Measurements from ENCODE around the gene STAP2. TPM values are rescaled to one million over a fixed set of nuclear protein-coding genes. Genes with fewer than 3 reads are reported as not detected.
"Not testable (repeated sequence)": the region's sequence is repeated elsewhere in the genome, so short reads cannot be mapped to it uniquely, and the experiment has no call there.

Gene STAP2
- total RNA-seq, 2 donors from 2014 or later = 17.4 to 22.3 TPM

DNA sequence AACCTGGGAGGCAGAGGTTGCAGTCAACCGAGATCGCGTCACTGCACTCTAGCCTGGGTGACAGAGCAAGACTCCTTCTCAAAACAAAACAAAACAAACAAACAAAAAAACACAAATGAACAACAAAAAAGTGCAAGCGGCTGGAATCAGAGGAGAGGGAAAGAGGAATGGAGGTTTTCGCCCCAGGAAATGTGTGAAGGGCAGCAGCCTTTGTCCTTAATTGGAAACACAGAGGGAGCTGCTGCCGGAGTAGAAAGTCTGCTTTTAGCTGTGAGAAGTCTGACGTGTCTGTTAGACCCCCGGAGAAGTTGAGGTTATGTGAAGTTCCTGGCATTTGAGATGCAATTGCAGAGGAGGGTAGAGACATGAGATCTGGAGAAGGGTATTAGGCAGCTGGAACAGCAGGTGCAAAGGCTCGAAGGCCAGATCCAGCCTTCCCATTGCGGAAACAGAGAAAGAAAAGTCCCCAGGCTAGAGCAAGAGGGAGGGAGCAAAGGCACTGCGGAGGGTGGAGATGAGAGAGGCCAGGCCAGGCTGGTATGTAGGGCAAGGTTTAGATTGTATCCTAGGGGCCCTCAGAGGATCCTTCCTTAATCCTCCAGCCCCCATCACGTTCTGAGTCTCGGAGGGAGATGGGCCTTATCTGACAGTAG, 36.9 kb downstream of the STAP2 start:
- Mint-ChIP-seq H3K9me3 (no peaks in the 10 kb centered on the region), H3K27ac (peak overlapping the region; percentile 77 to 92), H3K36me3 (peaks cover 0 to 5% of the 10 kb centered on the region in 2 donors)
- ATAC-seq = peak; percentile 17
- DNase-seq (ENCODE audit: low spot score in 2 of 2) = no peak

DNA sequence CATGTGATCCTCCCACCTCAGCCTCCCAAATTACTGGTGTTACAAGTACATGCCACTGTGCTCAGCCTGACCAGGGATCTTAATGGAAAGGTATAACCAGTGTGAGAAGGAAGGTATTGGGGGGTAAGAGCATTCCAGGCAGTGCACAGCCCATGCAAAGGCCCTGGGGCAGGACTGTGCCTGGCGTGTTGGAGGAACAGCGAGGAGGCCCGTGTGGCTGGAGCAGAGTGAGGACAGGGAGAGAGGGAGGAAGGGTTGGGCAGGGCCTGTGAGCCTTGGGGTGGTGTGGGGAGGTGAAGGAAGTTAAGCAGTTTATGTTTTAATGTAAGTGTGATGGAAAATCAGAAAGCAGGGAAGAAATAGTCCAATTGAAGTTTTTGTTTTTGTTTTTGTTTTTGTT, 38.0 kb downstream of the STAP2 start:
- peaks cover 0 to 5% of the 10 kb centered on the region in 2 donors for H3K36me3 Mint-ChIP-seq
- DNase-seq (ENCODE audit: low spot score in 2 of 2) (no peak), ATAC-seq (no peak)
- H3K9me3 Mint-ChIP-seq = no peaks in the 10 kb centered on the region
- H3K27ac Mint-ChIP-seq = peak overlapping the region in 1 of 2 donors; percentile 65

DNA sequence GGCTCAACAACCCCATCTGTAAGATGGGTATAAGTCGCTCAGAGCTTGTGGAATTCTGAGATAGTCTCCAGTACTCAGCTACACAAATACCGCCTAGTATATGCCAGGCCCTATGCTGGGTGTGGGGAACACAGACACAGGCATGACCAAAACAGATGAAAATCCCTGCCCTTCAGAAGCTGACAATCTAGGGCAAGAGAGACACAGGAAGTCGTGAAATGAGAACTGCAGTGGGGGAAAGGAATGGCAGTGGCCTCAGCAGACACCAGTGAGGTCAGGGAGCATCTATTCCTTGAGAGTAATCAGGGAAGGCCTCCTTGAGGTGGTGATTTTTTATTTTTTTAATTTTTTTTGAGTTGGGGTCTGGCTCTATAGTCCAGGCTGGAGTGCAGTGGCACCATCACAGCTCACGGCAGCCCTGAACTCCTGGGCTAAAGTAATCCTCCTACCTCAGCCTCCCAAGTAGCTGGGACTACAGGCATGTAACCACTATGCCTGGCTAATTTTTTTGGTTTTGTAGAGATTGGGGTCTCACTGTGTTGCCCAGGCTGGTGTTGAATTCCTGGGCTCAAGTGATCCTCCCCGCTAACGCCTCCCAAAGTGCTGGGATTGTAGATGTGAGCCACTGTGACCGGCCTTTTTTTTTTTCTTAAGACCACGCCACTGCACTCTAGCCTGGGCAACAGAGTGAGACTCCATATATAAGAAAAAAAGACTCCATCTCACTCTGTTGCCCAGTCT, 39.6 kb downstream of the STAP2 start:
- H3K27ac Mint-ChIP-seq = peak overlapping the region; percentile 8 to 82
- H3K36me3 Mint-ChIP-seq = peaks cover 0 to 5% of the 10 kb centered on the region in 2 donors
- ATAC-seq = peak; percentile 4 to 47
- no peaks in the 10 kb centered on the region for H3K9me3 Mint-ChIP-seq
- no peak for DNase-seq (ENCODE audit: low spot score in 2 of 2)

GRCh38 chr19:4297901-4298809, 40.5 kb downstream of the STAP2 start:
- Mint-ChIP-seq H3K36me3 (peaks cover 0 to 5% of the 10 kb centered on the region in 2 donors), H3K9me3 (no peaks in the 10 kb centered on the region), H3K27ac (peak overlapping the region; percentile 8 to 82)
- ATAC-seq = peak; percentile 76 to 90
- peak in 1 of 2 donors; percentile 28 for DNase-seq (ENCODE audit: low spot score in 2 of 2)

GRCh38 chr19:4295972-4296771, 42.5 kb downstream of the STAP2 start:
- DNase-seq (ENCODE audit: low spot score in 2 of 2) = no peak
- H3K9me3 Mint-ChIP-seq = no peaks in the 10 kb centered on the region
- peaks cover 0 to 5% of the 10 kb centered on the region in 2 donors for H3K36me3 Mint-ChIP-seq
- no peak overlapping the region for H3K27ac Mint-ChIP-seq
- ATAC-seq = no peak

- H3K36me3 Mint-ChIP-seq = no peaks in the 10 kb centered on the region
- H3K27ac Mint-ChIP-seq = no peak overlapping the region
- no peak for DNase-seq (ENCODE audit: low spot score in 2 of 2)
- no peaks in the 10 kb centered on the region for H3K9me3 Mint-ChIP-seq
- no peak for ATAC-seq
Observed at GRCh38 chr19:4294389-4294788, 44.2 kb downstream of the STAP2 start.

GRCh38 chr19:4292515-4292914, 46.1 kb downstream of the STAP2 start:
- DNase-seq (ENCODE audit: low spot score in 2 of 2) = no peak
- no peak overlapping the region for H3K27ac Mint-ChIP-seq
- H3K36me3 Mint-ChIP-seq = no peaks in the 10 kb centered on the region
- no peaks in the 10 kb centered on the region for H3K9me3 Mint-ChIP-seq
- no peak for ATAC-seq

GRCh38 chr19:4291184-4291732, 47.4 kb downstream of the STAP2 start:
- no peaks in the 10 kb centered on the region for H3K9me3 Mint-ChIP-seq
- H3K27ac Mint-ChIP-seq = peak overlapping the region; percentile 30 to 50
- DNase-seq (ENCODE audit: low spot score in 2 of 2) (no peak), ATAC-seq (no peak)
- no peaks in the 10 kb centered on the region for H3K36me3 Mint-ChIP-seq

DNA sequence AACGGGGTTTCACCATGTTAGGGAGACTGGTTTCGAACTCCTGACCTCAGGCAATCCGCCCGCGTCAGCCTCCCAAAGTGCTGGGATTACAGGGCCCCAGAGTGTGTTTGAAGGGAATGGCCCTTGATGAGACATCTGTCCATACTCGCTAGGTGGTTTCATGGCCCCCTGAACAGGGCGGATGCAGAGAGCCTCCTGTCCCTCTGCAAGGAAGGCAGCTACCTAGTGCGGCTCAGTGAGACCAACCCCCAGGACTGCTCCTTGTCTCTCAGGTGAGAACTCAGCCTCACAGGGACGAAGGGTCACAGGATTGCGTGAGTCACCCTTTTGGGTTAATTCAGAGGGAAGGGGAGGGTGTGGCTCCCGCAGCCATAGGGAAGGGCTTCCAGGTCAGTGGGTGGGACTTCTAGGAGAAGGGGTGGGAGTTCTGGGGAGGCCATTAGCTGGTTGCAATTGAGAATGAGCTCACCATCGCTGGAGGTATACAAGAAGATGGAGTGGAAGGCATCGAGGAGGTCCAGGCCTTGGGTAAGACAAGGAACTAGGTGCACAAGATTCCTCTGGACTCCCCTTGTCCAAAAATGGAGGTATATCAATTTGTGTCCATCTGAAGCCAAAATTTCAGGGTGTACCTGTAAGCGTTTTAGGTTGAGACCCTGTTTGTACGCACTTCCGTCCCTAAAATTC, 50.4 kb downstream of the STAP2 start:
- DNase-seq (ENCODE audit: low spot score in 2 of 2) (no peak), ATAC-seq (no peak)
- Mint-ChIP-seq H3K36me3 (no peaks in the 10 kb centered on the region), H3K9me3 (no peaks in the 10 kb centered on the region), H3K27ac (peak overlapping the region in 1 of 2 donors; percentile 65)

DNA sequence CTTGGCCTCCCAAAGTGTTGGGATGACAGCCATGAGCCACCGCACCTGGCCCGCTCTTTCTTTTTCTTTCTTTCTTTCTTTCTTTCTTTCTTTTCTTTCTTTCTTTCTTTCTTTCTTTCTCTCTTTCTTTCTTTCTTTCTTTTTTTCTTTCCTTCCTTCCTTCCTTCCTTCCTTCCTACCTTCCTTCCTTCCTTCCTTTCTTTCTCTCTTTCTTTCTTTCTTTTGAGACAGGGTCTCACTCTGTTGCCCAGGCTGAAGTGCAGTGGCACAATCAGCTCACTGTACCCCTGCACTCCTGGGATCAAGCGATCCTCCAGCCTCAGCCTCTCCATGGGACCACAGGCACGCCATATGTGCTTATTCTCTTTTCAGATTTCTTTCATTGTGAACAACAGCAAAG, 52.5 kb downstream of the STAP2 start:
- H3K9me3 Mint-ChIP-seq = not testable (repeated sequence)

GRCh38 chr19:4284974-4285373, 53.7 kb downstream of the STAP2 start:
- peaks cover 0 to under 1% of the 10 kb centered on the region in 2 donors for H3K36me3 Mint-ChIP-seq
- DNase-seq (ENCODE audit: low spot score in 2 of 2) (no peak), ATAC-seq (no peak)
- H3K27ac Mint-ChIP-seq = no peak overlapping the region
- no peaks in the 10 kb centered on the region for H3K9me3 Mint-ChIP-seq

More for the DNA sequence above, 52.5 kb downstream of the STAP2 start:
- not testable (repeated sequence) for ATAC-seq; DNase-seq (ENCODE audit: low spot score in 2 of 2); H3K36me3 Mint-ChIP-seq; H3K27ac Mint-ChIP-seq

GRCh38 chr19:4284176-4284958, 54.3 kb downstream of the STAP2 start:
- DNase-seq (ENCODE audit: low spot score in 2 of 2) = no peak
- peak in 1 of 2 donors; percentile 71 for ATAC-seq
- Mint-ChIP-seq H3K9me3 (no peaks in the 10 kb centered on the region), H3K36me3 (peaks cover 0 to 4% of the 10 kb centered on the region in 2 donors), H3K27ac (no peak overlapping the region)

GRCh38 chr19:4279530-4280422, 58.9 kb downstream of the STAP2 start:
- Mint-ChIP-seq H3K9me3 (no peaks in the 10 kb centered on the region), H3K27ac (no peak overlapping the region), H3K36me3 (peaks cover 0 to 4% of the 10 kb centered on the region in 2 donors)
- peak in 1 of 2 donors; percentile 23 for ATAC-seq
- no peak for DNase-seq (ENCODE audit: low spot score in 2 of 2)

DNA sequence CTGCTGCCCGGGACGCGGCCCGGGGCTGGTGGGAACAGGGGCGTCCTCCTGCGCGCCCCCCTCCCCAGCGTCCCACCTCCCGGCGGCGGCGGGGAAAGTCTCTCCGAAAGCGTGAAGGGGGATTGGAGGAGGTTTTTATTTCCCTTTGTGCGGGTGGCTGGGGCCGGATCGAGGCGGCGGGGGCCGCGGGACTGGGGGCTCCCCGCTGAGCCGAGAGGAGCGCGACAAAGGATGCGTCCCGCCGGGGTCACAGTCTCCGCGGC, 59.4 kb downstream of the STAP2 start:
- ATAC-seq (no peak), DNase-seq (ENCODE audit: low spot score in 2 of 2) (no peak)
- Mint-ChIP-seq H3K36me3 (peaks cover 0 to 4% of the 10 kb centered on the region in 2 donors), H3K9me3 (no peaks in the 10 kb centered on the region), H3K27ac (no peak overlapping the region)

Measured in activated naive CD4-positive, alpha-beta T cell treated with anti-CD3 and anti-CD28 coated beads, Interleukin-2, amount 50 U/mL, for 72 hours (primary cell).